ENCODE measurements around the gene ANXA6.
A peak's percentile ranks its signal among the peaks of the same experiment; 100 is the strongest.

ANXA6 gene

GRCh38 chr5:151130235-151130921, 27.2 kb downstream of the ANXA6 start:
- H3K4me3 ChIP-seq (replicated peaks; ENCODE audit: low read depth, low read length) = no peak overlapping the region
- no peak for DNase-seq (ENCODE audit: low read depth)
- TF ChIP-seq CTCF (IDR thresholded peaks at IDR 0.05; ENCODE audit: low read length, missing control alignments) = no peak

GRCh38 chr5:151128817-151129216, 28.8 kb downstream of the ANXA6 start:
- no peak for DNase-seq (ENCODE audit: low read depth)
- TF ChIP-seq CTCF (IDR thresholded peaks at IDR 0.05; ENCODE audit: low read length, missing control alignments) = no peak

GRCh38 chr5:151127926-151128325, 29.7 kb downstream of the ANXA6 start:
- no peak overlapping the region for H3K4me3 ChIP-seq (replicated peaks; ENCODE audit: low read depth, low read length)
- TF ChIP-seq CTCF (IDR thresholded peaks at IDR 0.05; ENCODE audit: low read length, missing control alignments) = no peak
- no peak for DNase-seq (ENCODE audit: low read depth)

More at GRCh38 chr5:151128817-151129216, 28.8 kb downstream of the ANXA6 start:
- no peak overlapping the region for H3K4me3 ChIP-seq (replicated peaks; ENCODE audit: low read depth, low read length)

GRCh38 chr5:151126199-151126645, 31.4 kb downstream of the ANXA6 start:
- no peak overlapping the region for H3K4me3 ChIP-seq (replicated peaks; ENCODE audit: low read depth, low read length)
- peak; percentile 83 for TF ChIP-seq CTCF (IDR thresholded peaks at IDR 0.05; ENCODE audit: low read length, missing control alignments)
- peak; percentile 69 for DNase-seq (ENCODE audit: low read depth)

GRCh38 chr5:151125421-151125820, 32.2 kb downstream of the ANXA6 start:
- no peak for DNase-seq (ENCODE audit: low read depth)
- no peak overlapping the region for H3K4me3 ChIP-seq (replicated peaks; ENCODE audit: low read depth, low read length)
- no peak for TF ChIP-seq CTCF (IDR thresholded peaks at IDR 0.05; ENCODE audit: low read length, missing control alignments)

GRCh38 chr5:151123897-151124751, 33.5 kb downstream of the ANXA6 start:
- peak; percentile 41 for DNase-seq (ENCODE audit: low read depth)
- no peak for TF ChIP-seq CTCF (IDR thresholded peaks at IDR 0.05; ENCODE audit: low read length, missing control alignments)

More at GRCh38 chr5:151123897-151124751, 33.5 kb downstream of the ANXA6 start:
- no peak overlapping the region for H3K4me3 ChIP-seq (replicated peaks; ENCODE audit: low read depth, low read length)
